PC-9 (cell line): Measurements from ENCODE around the gene CSNK1A1L. TPM values are rescaled to one million over a fixed set of nuclear protein-coding genes. Genes with fewer than 3 reads are reported as not detected.
A peak's percentile ranks its signal among the peaks of the same experiment; 100 is the strongest.
"Not testable (repeated sequence)": the region's sequence is repeated elsewhere in the genome, so short reads cannot be mapped to it uniquely, and the experiment has no call there.

ENCODE experiments used
- BruUV-seq: library from RNA; stranded (reverse); fragments of 400-500 nt; replicated peaks from 2 replicates; lab custom pipeline; 2021; lab: Mats Ljungman, UMichigan
- CTCF ChIA-PET: fragments of 300-600 bp; sonication (Branson Sonifier 250); formaldehyde crosslinking; loops from one replicate; lab custom pipeline; 2022; ENCODE audit warnings: antibody characterized with exemption; lab: Charles Lee
- POLR2A ChIA-PET: fragments of 300-600 bp; sonication (Branson Sonifier 250); formaldehyde crosslinking; loops from one replicate; lab custom pipeline; 2022; ENCODE audit warnings: antibody characterized with exemption; ENCODE audit not compliant: unreplicated experiment; lab: Charles Lee
- DNase-seq, 2 experiments: peaks; one replicate each; pipeline versions ENCODE4 v3.0.0 to v3.0.0-alpha.2; 2015 to 2022; ENCODE audit warnings: mixed read lengths in 1 of 2
- H2AFZ ChIP-seq: fragments of 200-600 bp; sonication (generic); 2 replicates; pipeline ENCODE4 v1.8.1; 2017; ENCODE audit warnings: antibody characterized with exemption
- H3F3A ChIP-seq: fragments of 200-600 bp; sonication (generic); 2 replicates; pipeline ENCODE4 v1.8.1; 2017; ENCODE audit warnings: antibody characterized with exemption, mild to moderate bottlenecking, low read depth; ENCODE audit not compliant: insufficient read depth
- H3K27ac ChIP-seq: fragments of 200-600 bp; sonication (generic); 2 replicates; pipeline ENCODE4 v1.6.1; 2016; ENCODE audit warnings: mixed run types
- H3K27me3 ChIP-seq: fragments of 200-600 bp; sonication (generic); 2 replicates; pipeline ENCODE4 v1.6.1; 2016; ENCODE audit warnings: low read depth, mixed run types; ENCODE audit not compliant: insufficient read depth
- H3K36me3 ChIP-seq: fragments of 200-600 bp; sonication (generic); 2 replicates; pipeline ENCODE4 v1.6.1; 2016; ENCODE audit warnings: low read depth, mixed run types
- H3K4me1 ChIP-seq: fragments of 200-600 bp; sonication (generic); replicated peaks from 2 replicates; pipeline ENCODE4 v1.6.1; 2016; ENCODE audit warnings: mixed run types; ENCODE audit not compliant: insufficient read depth
- H3K4me2 ChIP-seq: fragments of 200-600 bp; sonication (generic); 2 replicates; pipeline ENCODE4 v1.6.1; 2017; ENCODE audit warnings: mixed run types
- H3K4me3 ChIP-seq: fragments of 200-600 bp; sonication (generic); 2 replicates; pipeline ENCODE4 v1.6.1; 2016; ENCODE audit warnings: mixed run types
- H3K79me2 ChIP-seq: fragments of 200-600 bp; sonication (generic); 2 replicates; pipeline ENCODE4 v1.6.1; 2017; ENCODE audit warnings: low read depth, mixed run types
- H3K9me2 ChIP-seq: fragments of 200-600 bp; sonication (generic); 2 replicates; pipeline ENCODE4 v1.8.1; 2017; ENCODE audit warnings: mild to moderate bottlenecking; ENCODE audit not compliant: insufficient read depth
- H3K9me3 ChIP-seq: fragments of 200-600 bp; sonication (generic); 2 replicates; pipeline ENCODE4 v1.8.1; 2016; ENCODE audit warnings: low read depth; ENCODE audit not compliant: insufficient read depth
- H4K20me1 ChIP-seq: fragments of 200-600 bp; sonication (generic); 2 replicates; pipeline ENCODE4 v1.8.1; 2017; ENCODE audit not compliant: insufficient read depth
- EZH2 ChIP-seq: fragments of 200-600 bp; sonication (generic); IDR thresholded peaks from 2 replicates; pipeline ENCODE4 v1.8.0; 2017; ENCODE audit warnings: antibody characterized with exemption, low read depth
- intact Hi-C: fragments of 100-400 bp; cut with micrococcal nuclease; formaldehyde crosslinking; loops from one replicate; pipeline ENCODE4 v1.10.0; 2022; ENCODE audit not compliant: unreplicated experiment
- total RNA-seq: library from RNA; stranded (reverse); gene quantifications from 2 replicates; pipeline ENCODE4 v1.2.3, GENCODE V29; 2021
- TF ChIP-seq, protein P1 (sequence below): fragments of 200-600 bp; sonication (generic); conservative IDR thresholded peaks from 2 replicates; pipeline ENCODE4 v1.6.1; 2017; ENCODE audit warnings: mixed run types, antibody characterized with exemption, mild to moderate bottlenecking, moderate library complexity

Gene CSNK1A1L
- total RNA-seq, 1 experiment from 2014 or later, result not detected

DNA sequence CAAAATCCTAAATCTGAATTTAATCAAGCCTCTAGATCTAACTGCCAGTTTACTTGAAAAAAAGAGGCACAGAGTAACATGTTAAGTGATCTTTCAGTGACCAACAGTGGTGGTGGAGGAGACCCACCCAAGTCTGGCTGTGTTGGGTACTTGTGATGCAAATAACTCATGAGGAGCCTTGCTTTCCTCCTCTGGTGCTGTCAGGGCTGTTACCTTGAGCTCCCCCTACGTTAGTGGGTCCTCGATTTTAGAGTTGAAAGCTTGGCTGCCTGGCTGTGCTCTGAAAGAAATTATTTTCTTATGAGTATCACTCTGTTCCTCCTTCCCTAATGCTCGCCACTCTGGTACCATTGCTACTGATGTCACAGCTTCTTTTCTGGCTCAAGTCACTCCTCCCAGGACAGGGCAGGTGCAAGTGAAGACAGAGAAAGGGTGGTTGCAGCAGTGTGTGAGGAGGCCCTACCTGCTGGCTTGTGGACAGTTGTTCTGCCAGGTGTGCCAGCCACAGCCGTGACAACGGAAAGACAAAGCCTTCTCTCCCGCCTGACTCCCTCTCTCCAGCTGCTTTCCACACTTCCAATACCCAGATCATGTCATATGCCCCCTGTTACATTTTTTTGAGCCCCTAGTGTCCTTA, 39.5 kb downstream of the CSNK1A1L start:
- H3F3A ChIP-seq, result no peaks in the 10 kb centered on the region
- intact Hi-C loops, result loop anchor here (5.0 kb wide), 1 partner anchor 209 kb away; no protein-coding TSS in a partner anchor
- BruUV-seq, result no TSS peak
- no peak overlapping the region for H3K4me3 ChIP-seq
- TF ChIP-seq, protein P1, sequence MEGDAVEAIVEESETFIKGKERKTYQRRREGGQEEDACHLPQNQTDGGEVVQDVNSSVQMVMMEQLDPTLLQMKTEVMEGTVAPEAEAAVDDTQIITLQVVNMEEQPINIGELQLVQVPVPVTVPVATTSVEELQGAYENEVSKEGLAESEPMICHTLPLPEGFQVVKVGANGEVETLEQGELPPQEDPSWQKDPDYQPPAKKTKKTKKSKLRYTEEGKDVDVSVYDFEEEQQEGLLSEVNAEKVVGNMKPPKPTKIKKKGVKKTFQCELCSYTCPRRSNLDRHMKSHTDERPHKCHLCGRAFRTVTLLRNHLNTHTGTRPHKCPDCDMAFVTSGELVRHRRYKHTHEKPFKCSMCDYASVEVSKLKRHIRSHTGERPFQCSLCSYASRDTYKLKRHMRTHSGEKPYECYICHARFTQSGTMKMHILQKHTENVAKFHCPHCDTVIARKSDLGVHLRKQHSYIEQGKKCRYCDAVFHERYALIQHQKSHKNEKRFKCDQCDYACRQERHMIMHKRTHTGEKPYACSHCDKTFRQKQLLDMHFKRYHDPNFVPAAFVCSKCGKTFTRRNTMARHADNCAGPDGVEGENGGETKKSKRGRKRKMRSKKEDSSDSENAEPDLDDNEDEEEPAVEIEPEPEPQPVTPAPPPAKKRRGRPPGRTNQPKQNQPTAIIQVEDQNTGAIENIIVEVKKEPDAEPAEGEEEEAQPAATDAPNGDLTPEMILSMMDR, result no peak
- no peak for TF ChIP-seq EZH2
- no peak for DNase-seq
- no peaks in the 10 kb centered on the region for H4K20me1 ChIP-seq
- no peak overlapping the region for H2AFZ ChIP-seq
- no peaks in the 10 kb centered on the region for H3K79me2 ChIP-seq
- no peak overlapping the region for H3K27ac ChIP-seq
- H3K4me2 ChIP-seq, result no peak overlapping the region
- no peaks in the 10 kb centered on the region for H3K9me3 ChIP-seq
- no peaks in the 10 kb centered on the region for H3K9me2 ChIP-seq
- ChIA-PET CTCF (no interaction called here), POLR2A (no interaction called here)
- no peaks in the 10 kb centered on the region for H3K27me3 ChIP-seq
- H3K4me1 ChIP-seq, result no peaks in the 10 kb centered on the region
- no peaks in the 10 kb centered on the region for H3K36me3 ChIP-seq

DNA sequence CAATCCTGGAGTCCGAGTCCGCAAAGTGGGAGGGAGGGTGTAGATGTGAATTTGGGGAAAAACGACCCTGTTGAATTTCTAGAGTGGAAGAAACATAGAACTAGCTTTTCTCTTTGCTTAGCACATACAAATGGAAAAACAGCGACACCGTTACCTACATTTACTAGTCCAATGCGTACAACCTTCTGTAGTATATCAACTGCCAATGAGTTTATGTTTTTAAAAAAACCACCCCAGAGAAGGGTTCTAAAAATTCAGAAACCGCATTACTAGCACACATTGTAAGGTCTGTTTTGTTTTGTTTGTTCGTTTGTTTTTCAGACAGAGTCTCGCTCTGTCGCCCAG, 45.6 kb downstream of the CSNK1A1L start:
- Histone ChIP-seq H3K27ac (no peak overlapping the region), H2AFZ (peak overlapping the region; percentile 94), H4K20me1 (no peaks in the 10 kb centered on the region), H3K36me3 (no peaks in the 10 kb centered on the region), H3K9me2 (no peaks in the 10 kb centered on the region), H3K4me1 (peaks cover 8% of the 10 kb centered on the region; the same call in 1 of the 2 replicates), H3K79me2 (peaks cover 40% of the 10 kb centered on the region), H3K4me2 (peak overlapping the region; percentile 75), H3F3A (no peaks in the 10 kb centered on the region), H3K4me3 (peak overlapping the region; percentile 94; the same call in 1 of the 2 replicates), H3K27me3 (no peaks in the 10 kb centered on the region), H3K9me3 (no peaks in the 10 kb centered on the region; the same call in 1 of the 2 replicates)
- ChIA-PET POLR2A (no interaction called here), CTCF (no interaction called here)
- DNase-seq, result no peak
- no TSS peak for BruUV-seq
- intact Hi-C loops, result no loop called here
- TF ChIP-seq, protein P1, result no peak
- no peak for TF ChIP-seq EZH2

DNA sequence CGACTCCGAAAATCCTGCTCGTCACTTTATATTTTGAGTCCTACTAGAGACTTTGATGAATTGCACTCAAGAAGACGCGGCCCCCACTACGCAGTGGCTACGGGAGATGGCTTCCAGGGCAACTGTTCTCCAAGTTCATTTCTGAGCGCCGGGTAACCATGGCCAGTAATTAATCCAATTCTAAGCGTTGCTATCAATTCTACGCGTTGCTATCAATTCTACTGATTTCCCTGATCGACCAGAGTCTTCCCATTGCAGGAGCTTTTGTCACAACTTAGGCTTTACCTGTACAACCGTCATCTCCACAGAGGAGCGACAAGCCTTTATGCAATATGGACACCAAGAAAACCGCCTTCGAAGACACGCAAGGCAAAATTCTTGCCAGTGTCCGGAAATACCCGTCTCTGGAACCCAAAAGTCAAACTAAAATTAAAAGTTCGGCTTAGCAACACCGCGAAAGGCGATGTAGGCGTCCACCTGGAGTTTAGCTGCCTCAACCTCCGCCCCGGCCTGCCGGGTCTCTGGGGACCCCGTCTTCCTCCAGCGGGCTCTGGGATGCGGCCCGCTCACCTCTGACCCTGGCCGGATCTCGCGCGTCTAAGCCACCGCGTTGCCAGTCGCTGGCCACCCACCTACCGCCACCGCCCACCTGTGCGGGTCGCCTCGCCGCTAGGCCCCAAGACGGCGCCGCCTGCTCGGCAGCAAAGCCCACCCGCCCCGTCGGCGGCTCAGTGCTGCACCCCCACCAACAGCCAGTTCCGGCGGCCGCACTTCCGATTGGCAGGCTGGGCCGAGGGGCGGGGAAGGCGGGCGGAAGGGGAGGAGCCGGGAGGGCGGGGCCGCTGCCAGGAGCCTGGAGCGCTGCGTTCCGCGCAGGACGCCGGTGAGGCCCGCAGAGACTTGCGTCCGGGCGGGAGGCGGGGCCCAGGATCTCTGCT, 46.3 kb downstream of the CSNK1A1L start, which contains the start of gene SUPT20H:
Gene SUPT20H (minus strand): TSS at position 779 of the 938 bp plus-strand sequence. CDS start 8,198 bp downstream, outside the sequence.
- H3K4me3 ChIP-seq, result peak within 1 kb of the TSS; percentile 94
- no peaks in the 10 kb centered on the region for H3K9me2 ChIP-seq
- ChIA-PET POLR2A (no interaction called here), CTCF (no interaction called here)
- H4K20me1 ChIP-seq, result no peaks in the 10 kb centered on the region
- H3K79me2 ChIP-seq, result peaks cover 40% of the 10 kb centered on the region
- peak; percentile 70 to 85 for DNase-seq
- no peaks in the 10 kb centered on the region; the same call in 1 of the 2 replicates for H3K9me3 ChIP-seq
- H3K4me1 ChIP-seq, result peaks cover 8% of the 10 kb centered on the region; the same call in 1 of the 2 replicates
- H2AFZ ChIP-seq, result peak within 1 kb of the TSS; percentile 94
- H3K27ac ChIP-seq, result peak within 1 kb of the TSS; percentile 54
- no peaks in the 10 kb centered on the region for H3K36me3 ChIP-seq
- H3F3A ChIP-seq, result no peaks in the 10 kb centered on the region
- H3K4me2 ChIP-seq, result peak within 1 kb of the TSS; percentile 77
- intact Hi-C loops, result no loop called here
- no peak for TF ChIP-seq EZH2
- TF ChIP-seq, protein P1, result no peak
- H3K27me3 ChIP-seq, result no peaks in the 10 kb centered on the region
- TSS peak; percentile 67 for BruUV-seq

DNA sequence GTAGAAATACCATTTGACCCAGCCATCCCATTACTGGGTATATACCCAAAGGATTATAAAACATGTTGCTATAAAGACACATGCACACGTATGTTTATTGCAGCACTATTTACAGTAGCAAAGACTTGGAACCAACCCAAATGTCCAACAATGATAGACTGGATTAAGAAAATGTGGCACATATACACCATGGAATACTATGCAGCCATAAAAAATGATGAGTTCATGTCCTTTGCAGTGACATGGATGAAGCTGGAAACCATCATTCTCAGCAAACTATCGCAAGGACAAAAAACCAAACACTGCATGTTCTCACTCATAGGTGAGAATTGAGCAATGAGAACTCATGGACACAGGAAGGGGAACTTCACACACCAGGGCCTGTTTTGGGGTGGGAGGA, 49.2 kb downstream of the CSNK1A1L start:
- H3K4me2 ChIP-seq, H3K27ac ChIP-seq, H3K4me1 ChIP-seq, H3F3A ChIP-seq, CTCF ChIA-PET, H3K27me3 ChIP-seq, POLR2A ChIA-PET, intact Hi-C loops, DNase-seq, H3K9me3 ChIP-seq, H3K36me3 ChIP-seq, H3K9me2 ChIP-seq, BruUV-seq, H3K4me3 ChIP-seq, H2AFZ ChIP-seq: not testable (repeated sequence)
- H3K79me2 ChIP-seq, result peaks cover 64% of the 10 kb centered on the region
- H4K20me1 ChIP-seq, result peaks cover 15% of the 10 kb centered on the region
